H9 (cell line): ENCODE measurements around the gene ST6GALNAC6. TPM values are rescaled to one million over a fixed set of nuclear protein-coding genes. Genes with fewer than 3 reads are reported as not detected.
A peak's percentile ranks its signal among the peaks of the same experiment; 100 is the strongest.

Source experiments
- DNase-seq: peaks from one replicate; pipeline ENCODE4 v3.0.0-alpha.2; 2017
- H2AFZ ChIP-seq: one replicate; pipeline ENCODE4 v1.6.1; 2013; ENCODE audit warnings: mild to moderate bottlenecking, low read length, control low read depth, moderate library complexity
- H2AK5ac ChIP-seq: 2 replicates; pipeline ENCODE4 v1.6.1; 2013; ENCODE audit warnings: low read length, control low read depth, mixed read lengths; ENCODE audit not compliant: insufficient read length
- H2BK120ac ChIP-seq: one replicate; pipeline ENCODE4 v1.6.1; 2013; ENCODE audit warnings: low read depth, mild to moderate bottlenecking, low read length, control low read depth, inconsistent platforms; ENCODE audit not compliant: poor library complexity, severe bottlenecking
- H2BK12ac ChIP-seq: 2 replicates; pipeline ENCODE4 v1.6.1; 2013; ENCODE audit warnings: low read length, control low read depth, mixed read lengths, low read depth; ENCODE audit not compliant: insufficient read length
- H2BK15ac ChIP-seq: 2 replicates; pipeline ENCODE4 v1.6.1; 2013; ENCODE audit warnings: low read depth, low read length, control low read depth
- H2BK20ac ChIP-seq: one replicate; pipeline ENCODE4 v1.6.1; 2013; ENCODE audit warnings: low read depth, mild to moderate bottlenecking, low read length, control low read depth, inconsistent platforms; ENCODE audit not compliant: poor library complexity, severe bottlenecking
- H2BK5ac ChIP-seq: 2 replicates; pipeline ENCODE4 v1.6.1; 2013; ENCODE audit warnings: low read length, control low read depth, mixed read lengths; ENCODE audit not compliant: insufficient read length
- H3K14ac ChIP-seq: 2 replicates; pipeline ENCODE4 v1.6.1; 2013; ENCODE audit warnings: low read length, control low read depth; ENCODE audit not compliant: insufficient read depth
- H3K18ac ChIP-seq: 2 replicates; pipeline ENCODE4 v1.6.1; 2013; ENCODE audit warnings: low read depth, mild to moderate bottlenecking, mixed read lengths, low read length, control low read depth; ENCODE audit not compliant: insufficient read length
- H3K23ac ChIP-seq: 2 replicates; pipeline ENCODE4 v1.6.1; 2013; ENCODE audit warnings: low read length, control low read depth, mixed read lengths, low read depth; ENCODE audit not compliant: insufficient read length
- H3K23me2 ChIP-seq: 2 replicates; pipeline ENCODE4 v1.6.1; 2013; ENCODE audit warnings: low read depth, mild to moderate bottlenecking, mixed read lengths, low read length, control low read depth; ENCODE audit not compliant: insufficient read length, poor library complexity, severe bottlenecking
- H3K27ac ChIP-seq: 2 replicates; pipeline ENCODE4 v1.5.1; 2013; ENCODE audit warnings: low read length, control low read depth, mixed read lengths, low read depth; ENCODE audit not compliant: insufficient read length
- H3K27me3 ChIP-seq: 2 replicates; pipeline ENCODE4 v1.6.1; 2013; ENCODE audit warnings: low read length, control low read depth, inconsistent platforms; ENCODE audit not compliant: insufficient read depth
- H3K4ac ChIP-seq: 2 replicates; pipeline ENCODE4 v1.6.1; 2013; ENCODE audit warnings: low read depth, mild to moderate bottlenecking, control low read depth, inconsistent platforms, low read length, moderate library complexity
- H3K4me1 ChIP-seq: 2 replicates; pipeline ENCODE4 v1.6.1; 2013; ENCODE audit warnings: low read length, control low read depth, inconsistent platforms; ENCODE audit not compliant: insufficient read depth
- H3K4me2 ChIP-seq: 2 replicates; pipeline ENCODE4 v1.6.1; 2013; ENCODE audit warnings: low read length, control low read depth, mixed read lengths; ENCODE audit not compliant: insufficient read length, insufficient read depth
- H3K56ac ChIP-seq: 2 replicates; pipeline ENCODE4 v1.6.1; 2013; ENCODE audit warnings: low read depth, mild to moderate bottlenecking, mixed read lengths, low read length, control low read depth; ENCODE audit not compliant: insufficient read length
- H3K79me1 ChIP-seq: 2 replicates; pipeline ENCODE4 v1.6.1; 2013; ENCODE audit warnings: low read depth, mild to moderate bottlenecking, moderate library complexity, low read length, control low read depth, inconsistent platforms; ENCODE audit not compliant: insufficient read depth, poor library complexity, severe bottlenecking
- H3K79me2 ChIP-seq: 2 replicates; pipeline ENCODE4 v1.6.1; 2013; ENCODE audit warnings: low read length, control low read depth, inconsistent platforms; ENCODE audit not compliant: insufficient read depth
- H3K9ac ChIP-seq: 2 replicates; pipeline ENCODE4 v1.6.1; 2013; ENCODE audit warnings: low read length, control low read depth, mixed read lengths; ENCODE audit not compliant: insufficient read length; ENCODE audit errors: extremely low read depth
- H3K9me3 ChIP-seq: one replicate; pipeline ENCODE4 v1.6.1; 2013; ENCODE audit warnings: low read depth, low read length, inconsistent platforms; ENCODE audit not compliant: control insufficient read depth
- H3T11ph ChIP-seq: one replicate; pipeline ENCODE4 v1.6.1; 2013; ENCODE audit warnings: mild to moderate bottlenecking, low read length, control low read depth, inconsistent platforms
- H4K20me1 ChIP-seq: one replicate; pipeline ENCODE4 v1.6.1; 2013; ENCODE audit not compliant: control insufficient read depth, insufficient read length, insufficient read depth
- H4K5ac ChIP-seq: 2 replicates; pipeline ENCODE4 v1.6.1; 2013; ENCODE audit warnings: low read depth, mild to moderate bottlenecking, mixed read lengths, low read length, control low read depth; ENCODE audit not compliant: insufficient read length
- H4K8ac ChIP-seq: replicated peaks from 2 replicates; pipeline ENCODE4 v1.6.1; 2013; ENCODE audit warnings: low read length, control low read depth, mixed read lengths, low read depth; ENCODE audit not compliant: insufficient read length
- H4K91ac ChIP-seq: 2 replicates; pipeline ENCODE4 v1.6.1; 2013; ENCODE audit warnings: low read depth, mild to moderate bottlenecking, moderate library complexity, mixed read lengths, low read length, control low read depth; ENCODE audit not compliant: insufficient read length
- H3K27ac Mint-ChIP-seq, 3 experiments: 2 replicates in 2 of 3; 3 replicates in 1 of 3; pipeline ENCODE4 v1.8.0; 2020 to 2021; ENCODE audit warnings: mixed read lengths in 3 of 3, mild to moderate bottlenecking in 1 of 3, moderate library complexity in 1 of 3
- H3K27me3 Mint-ChIP-seq: 2 replicates; pipeline ENCODE4 v1.8.0; 2021; ENCODE audit warnings: low read depth, mild to moderate bottlenecking, moderate library complexity, mixed read lengths
- H3K36me3 Mint-ChIP-seq, 3 experiments: 2 replicates in 2 of 3; 3 replicates in 1 of 3; pipeline ENCODE4 v1.8.0; 2020 to 2021; ENCODE audit warnings: low read depth in 3 of 3, mixed read lengths in 3 of 3; ENCODE audit not compliant: insufficient read depth in 1 of 3
- H3K4me1 Mint-ChIP-seq, 2 experiments: 2 replicates each; pipeline ENCODE4 v1.8.0; 2020; ENCODE audit warnings: mixed read lengths in 2 of 2
- H3K4me3 Mint-ChIP-seq, 2 experiments: 2 replicates in 1 of 2; 3 replicates in 1 of 2; pipeline ENCODE4 v1.8.0; 2020 to 2021; ENCODE audit warnings: mild to moderate bottlenecking in 2 of 2, mixed read lengths in 2 of 2, moderate library complexity in 1 of 2
- H3K9me3 Mint-ChIP-seq, 2 experiments: 2 replicates in 1 of 2; 3 replicates in 1 of 2; pipeline ENCODE4 v1.8.0; 2020; ENCODE audit warnings: mild to moderate bottlenecking in 2 of 2, mixed read lengths in 2 of 2, moderate library complexity in 1 of 2
- WGBS: extraction: QIAGEN DNeasy Blood & Tissue Kit; methylation state at CpG from one replicate; pipeline ENCODE4 v1.1.7; 2013; ENCODE audit warnings: missing lambda C conversion rate, low lambda C conversion rate, mixed read lengths; ENCODE audit not compliant: insufficient read length; ENCODE audit errors: extremely low coverage; 5-methylcytosine and 5-hydroxymethylcytosine counted together
- total RNA-seq: library from RNA; stranded (reverse); gene quantifications from 2 replicates; pipeline ENCODE4 v1.2.1, GENCODE V29; 2021
- TF ChIP-seq, protein P1 (sequence below): fragments of 200-600 bp; sonication (generic); conservative IDR thresholded peaks from 3 replicates; pipeline ENCODE4 v1.8.0; 2021; ENCODE audit warnings: antibody characterized with exemption, mild to moderate bottlenecking

The ST6GALNAC6 gene
- total RNA-seq, 1 experiment from 2014 or later = 29.8 TPM

DNA sequence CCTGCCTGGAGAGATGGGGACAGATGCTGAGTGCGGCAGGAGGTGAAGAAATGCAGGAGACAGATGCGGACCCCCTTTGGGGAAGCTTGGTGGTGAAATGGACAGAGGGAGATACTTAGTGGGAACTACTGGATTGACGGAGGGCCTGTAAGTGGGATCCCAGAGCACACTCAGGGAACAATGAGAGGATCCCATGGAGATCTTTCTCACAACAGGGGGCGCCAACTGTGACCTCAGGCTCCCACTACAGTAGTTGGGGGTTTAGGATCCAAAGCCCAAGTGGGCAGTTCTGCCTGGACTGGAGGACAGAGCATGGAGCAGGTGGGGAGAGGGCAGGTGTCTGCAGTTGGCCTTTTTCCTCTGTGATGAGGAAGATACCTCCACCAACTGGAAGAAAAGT is 34.8 kb upstream of the ST6GALNAC6 start:
- no peak overlapping the region for H3K9ac ChIP-seq
- H3K56ac ChIP-seq = no peak overlapping the region
- H2AK5ac ChIP-seq = no peak overlapping the region
- H3K23me2 ChIP-seq = peaks cover 9% of the 10 kb centered on the region
- no peaks in the 10 kb centered on the region for H3K79me2 ChIP-seq
- H3K79me1 ChIP-seq = peaks cover 10% of the 10 kb centered on the region
- DNase-seq = no peak
- H3K27ac Mint-ChIP-seq = peak overlapping the region in 1 of 3 experiments; percentile 49; a peak in 1 of 7 replicates
- no peak overlapping the region for H2AFZ ChIP-seq
- H2BK12ac ChIP-seq = no peak overlapping the region
- H2BK20ac ChIP-seq = no peak overlapping the region
- TF ChIP-seq, protein P1, sequence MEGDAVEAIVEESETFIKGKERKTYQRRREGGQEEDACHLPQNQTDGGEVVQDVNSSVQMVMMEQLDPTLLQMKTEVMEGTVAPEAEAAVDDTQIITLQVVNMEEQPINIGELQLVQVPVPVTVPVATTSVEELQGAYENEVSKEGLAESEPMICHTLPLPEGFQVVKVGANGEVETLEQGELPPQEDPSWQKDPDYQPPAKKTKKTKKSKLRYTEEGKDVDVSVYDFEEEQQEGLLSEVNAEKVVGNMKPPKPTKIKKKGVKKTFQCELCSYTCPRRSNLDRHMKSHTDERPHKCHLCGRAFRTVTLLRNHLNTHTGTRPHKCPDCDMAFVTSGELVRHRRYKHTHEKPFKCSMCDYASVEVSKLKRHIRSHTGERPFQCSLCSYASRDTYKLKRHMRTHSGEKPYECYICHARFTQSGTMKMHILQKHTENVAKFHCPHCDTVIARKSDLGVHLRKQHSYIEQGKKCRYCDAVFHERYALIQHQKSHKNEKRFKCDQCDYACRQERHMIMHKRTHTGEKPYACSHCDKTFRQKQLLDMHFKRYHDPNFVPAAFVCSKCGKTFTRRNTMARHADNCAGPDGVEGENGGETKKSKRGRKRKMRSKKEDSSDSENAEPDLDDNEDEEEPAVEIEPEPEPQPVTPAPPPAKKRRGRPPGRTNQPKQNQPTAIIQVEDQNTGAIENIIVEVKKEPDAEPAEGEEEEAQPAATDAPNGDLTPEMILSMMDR = no peak
- no peaks in the 10 kb centered on the region for H3K4me1 ChIP-seq
- peak overlapping the region in 1 of 2 experiments; percentile 45; a peak in 2 of 5 replicates for H3K4me3 Mint-ChIP-seq
- H3K4me1 Mint-ChIP-seq = peaks cover 40 to 44% of the 10 kb centered on the region in 2 experiments
- H3K14ac ChIP-seq = no peak overlapping the region
- H3K9me3 Mint-ChIP-seq = no peaks in the 10 kb centered on the region; a peak in 1 of 5 replicates
- H4K5ac ChIP-seq = no peak overlapping the region
- no peak overlapping the region for H3K4me2 ChIP-seq
- no peak overlapping the region for H3T11ph ChIP-seq
- H2BK5ac ChIP-seq = no peak overlapping the region
- no peak overlapping the region for H3K23ac ChIP-seq
- WGBS = no CpG with 5 or more reads among the region's 4 CpGs
- H2BK15ac ChIP-seq = no peak overlapping the region
- H3K36me3 Mint-ChIP-seq = peaks cover 2 to 16% (median 8%) of the 10 kb centered on the region in 3 experiments; a peak in 6 of 7 replicates
- no peaks in the 10 kb centered on the region for H4K20me1 ChIP-seq
- H3K18ac ChIP-seq = no peak overlapping the region
- H4K91ac ChIP-seq = no peak overlapping the region
- H4K8ac ChIP-seq = no peak overlapping the region
- H3K27ac ChIP-seq = no peak overlapping the region
- no peaks in the 10 kb centered on the region for H3K9me3 ChIP-seq
- no peak overlapping the region for H3K4ac ChIP-seq
- no peaks in the 10 kb centered on the region for H3K27me3 ChIP-seq
- peaks cover 17% of the 10 kb centered on the region for H3K27me3 Mint-ChIP-seq
- no peak overlapping the region for H2BK120ac ChIP-seq
